NCI-H2107 treated with DMSO at 0.1 percent for 48 hours (cell line): ENCODE results near the gene MEF2B.

Source experiments
- DNase-seq: peaks from one replicate; lab custom pipeline; 2025; ENCODE audit not compliant: unreplicated experiment; lab: John Stamatoyannopoulos, UW

Gene MEF2B

GRCh38 chr19:19170053-19170872 is at the start of gene MEF2B:
Gene MEF2B, minus strand, starts transcription at chr19:19170263. Its CDS starts 19,528 bp downstream, at chr19:19150735.
- peak; percentile 39 for DNase-seq

GRCh38 chr19:19218911-19219310 is 48.8 kb upstream of the MEF2B start:
- no peak for DNase-seq

GRCh38 chr19:19217099-19217498 is 47.0 kb upstream of the MEF2B start:
- no peak for DNase-seq

- DNase-seq, result no peak
Observed at GRCh38 chr19:19215792-19216191, 45.7 kb upstream of the MEF2B start.

- no peak for DNase-seq
Observed at GRCh38 chr19:19214892-19215291, 44.8 kb upstream of the MEF2B start.

GRCh38 chr19:19214159-19214490 is 44.1 kb upstream of the MEF2B start:
- DNase-seq, result no peak

GRCh38 chr19:19213426-19214158 is 43.5 kb upstream of the MEF2B start:
- DNase-seq, result no peak

GRCh38 chr19:19212916-19213315 is 42.9 kb upstream of the MEF2B start:
- DNase-seq, result no peak

GRCh38 chr19:19211499-19212420 is 41.7 kb upstream of the MEF2B start, which contains the start of gene NCAN:
Gene NCAN, plus strand, starts transcription at chr19:19211958. Its CDS starts 4,996 bp downstream, at chr19:19216954.
- DNase-seq, result no peak

GRCh38 chr19:19209372-19209771 is 39.3 kb upstream of the MEF2B start:
- DNase-seq, result no peak

- DNase-seq, result no peak
Observed at GRCh38 chr19:19207637-19208572, 37.8 kb upstream of the MEF2B start.

GRCh38 chr19:19206938-19207337 is 36.9 kb upstream of the MEF2B start:
- no peak for DNase-seq

- no peak for DNase-seq
Observed at GRCh38 chr19:19205416-19206410, 35.6 kb upstream of the MEF2B start.

GRCh38 chr19:19204181-19204580 is 34.1 kb upstream of the MEF2B start:
- DNase-seq, result no peak

GRCh38 chr19:19203012-19203856 is 33.2 kb upstream of the MEF2B start, which contains the start of gene NR2C2AP:
Gene NR2C2AP, minus strand, starts transcription at chr19:19203414. Its CDS starts 354 bp downstream, at chr19:19203060.
- no peak for DNase-seq

GRCh38 chr19:19202707-19203011 is 32.6 kb upstream of the MEF2B start:
- no peak for DNase-seq

- DNase-seq, result no peak
Observed at GRCh38 chr19:19201697-19202630, 31.9 kb upstream of the MEF2B start.
